GM18508 (cell line): Measurements from ENCODE around the gene GFRA1.

Source experiments
- ATAC-seq: cut with Tn5 transposase; IDR thresholded peaks from one replicate; pipeline ENCODE4 v1.9.1; 2021; ENCODE audit warnings: moderate number of reproducible peaks; ENCODE audit not compliant: insufficient read depth, unreplicated experiment

GFRA1 gene

GRCh38 chr10:116109881-116110280 lies 163.1 kb downstream of the GFRA1 start:
- no peak for ATAC-seq

GRCh38 chr10:116109481-116109880 lies 163.5 kb downstream of the GFRA1 start:
- no peak for ATAC-seq

GRCh38 chr10:116108095-116108494 lies 164.9 kb downstream of the GFRA1 start:
- ATAC-seq = no peak

GRCh38 chr10:116106611-116107010 lies 166.4 kb downstream of the GFRA1 start:
- no peak for ATAC-seq

- ATAC-seq = no peak
These were observed 167.7 kb downstream of the GFRA1 start for GRCh38 chr10:116105264-116105663.

GRCh38 chr10:116104210-116104932 lies 168.6 kb downstream of the GFRA1 start:
- no peak for ATAC-seq

- no peak for ATAC-seq
These were observed 169.3 kb downstream of the GFRA1 start for GRCh38 chr10:116103668-116104067.

- ATAC-seq = no peak
These were observed 171.2 kb downstream of the GFRA1 start for GRCh38 chr10:116101616-116102315.

- ATAC-seq = no peak
These were observed 172.0 kb downstream of the GFRA1 start for GRCh38 chr10:116100984-116101383.

GRCh38 chr10:116099023-116099420 lies 174.0 kb downstream of the GFRA1 start:
- no peak for ATAC-seq

GRCh38 chr10:116098411-116099022 lies 174.5 kb downstream of the GFRA1 start:
- ATAC-seq = no peak

GRCh38 chr10:116097239-116097784 lies 175.7 kb downstream of the GFRA1 start:
- ATAC-seq = no peak

- ATAC-seq = no peak
These were observed 176.5 kb downstream of the GFRA1 start for GRCh38 chr10:116096526-116096925.

- no peak for ATAC-seq
These were observed 178.7 kb downstream of the GFRA1 start for GRCh38 chr10:116094356-116094755.

GRCh38 chr10:116093031-116093430 lies 180.0 kb downstream of the GFRA1 start:
- no peak for ATAC-seq

GRCh38 chr10:116088985-116089384 lies 184.0 kb downstream of the GFRA1 start:
- no peak for ATAC-seq

- ATAC-seq = no peak
These were observed 187.7 kb downstream of the GFRA1 start for GRCh38 chr10:116085323-116085722.

GRCh38 chr10:116084161-116084560 lies 188.8 kb downstream of the GFRA1 start:
- ATAC-seq = no peak

GRCh38 chr10:116083226-116083762 lies 189.7 kb downstream of the GFRA1 start:
- ATAC-seq = no peak

GRCh38 chr10:116082762-116083161 lies 190.2 kb downstream of the GFRA1 start:
- no peak for ATAC-seq

GRCh38 chr10:116082206-116082605 lies 190.8 kb downstream of the GFRA1 start:
- ATAC-seq = no peak
